Measurements from ENCODE around the gene ATL1.
A peak's percentile ranks its signal among the peaks of the same experiment; 100 is the strongest.

The ATL1 gene

GRCh38 chr14:50559990-50560930, at the start of gene ATL1:
Gene ATL1, plus strand, starts transcription at chr14:50560145. Its CDS starts 121 bp downstream, at chr14:50560266.
- DNase-seq = peak; percentile 90

DNA sequence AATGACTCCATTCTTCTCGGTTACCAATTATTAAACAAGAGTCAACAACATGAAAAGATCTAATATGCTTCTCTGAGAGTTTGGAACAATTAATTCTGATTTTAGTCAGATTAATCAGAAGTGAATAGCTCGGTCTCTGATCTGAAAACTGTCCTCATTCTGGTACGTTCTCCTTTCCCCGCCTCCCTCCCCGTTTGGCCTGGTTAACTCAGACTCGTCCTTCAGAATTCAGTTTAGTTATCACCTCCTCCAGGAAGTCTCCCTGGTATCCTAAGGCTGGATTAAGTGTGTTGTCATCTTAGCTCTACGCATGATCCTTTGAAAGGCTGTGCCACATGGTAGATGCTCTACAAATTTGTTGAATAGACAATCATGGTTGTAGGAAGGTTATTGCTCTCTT, 49.8 kb upstream of the ATL1 start:
- no peak for DNase-seq

DNA sequence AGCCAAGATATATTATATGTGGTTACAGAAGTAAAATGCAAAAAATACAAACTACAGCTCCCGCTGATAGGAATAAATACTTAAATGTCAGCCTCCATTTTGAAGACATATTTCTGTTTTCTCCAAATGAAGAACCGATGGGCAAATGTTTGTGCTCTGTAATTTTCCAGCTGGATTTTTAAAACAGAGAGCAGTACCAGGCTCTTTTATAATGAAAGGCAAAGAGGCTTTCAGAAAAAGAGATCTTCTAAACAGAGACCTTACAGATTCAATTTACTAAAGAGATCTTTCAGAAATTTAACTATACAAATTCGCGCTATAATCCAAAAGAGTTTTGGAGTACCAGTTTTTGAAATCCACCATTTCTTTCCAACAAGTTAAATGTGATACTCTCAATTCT, 47.5 kb upstream of the ATL1 start:
- DNase-seq = no peak

DNA sequence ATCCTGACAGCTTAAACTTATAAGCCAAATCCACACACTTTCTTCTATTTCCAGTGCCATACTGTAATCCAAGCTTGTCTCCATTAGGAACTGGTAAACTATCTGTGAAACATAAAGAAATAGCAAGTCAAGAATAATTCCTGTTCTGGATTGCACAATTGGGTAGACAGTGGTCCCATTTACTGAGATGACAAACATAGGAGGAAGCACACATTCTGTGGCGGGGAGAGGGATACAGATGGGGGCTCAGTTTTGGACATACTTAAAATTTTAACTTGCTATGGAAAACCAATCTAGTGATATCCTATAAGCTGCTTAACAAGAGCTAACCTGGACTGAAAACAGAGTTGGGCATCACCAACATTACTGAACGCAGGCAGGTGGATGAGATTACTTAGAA, 43.9 kb upstream of the ATL1 start:
- no peak for DNase-seq

DNA sequence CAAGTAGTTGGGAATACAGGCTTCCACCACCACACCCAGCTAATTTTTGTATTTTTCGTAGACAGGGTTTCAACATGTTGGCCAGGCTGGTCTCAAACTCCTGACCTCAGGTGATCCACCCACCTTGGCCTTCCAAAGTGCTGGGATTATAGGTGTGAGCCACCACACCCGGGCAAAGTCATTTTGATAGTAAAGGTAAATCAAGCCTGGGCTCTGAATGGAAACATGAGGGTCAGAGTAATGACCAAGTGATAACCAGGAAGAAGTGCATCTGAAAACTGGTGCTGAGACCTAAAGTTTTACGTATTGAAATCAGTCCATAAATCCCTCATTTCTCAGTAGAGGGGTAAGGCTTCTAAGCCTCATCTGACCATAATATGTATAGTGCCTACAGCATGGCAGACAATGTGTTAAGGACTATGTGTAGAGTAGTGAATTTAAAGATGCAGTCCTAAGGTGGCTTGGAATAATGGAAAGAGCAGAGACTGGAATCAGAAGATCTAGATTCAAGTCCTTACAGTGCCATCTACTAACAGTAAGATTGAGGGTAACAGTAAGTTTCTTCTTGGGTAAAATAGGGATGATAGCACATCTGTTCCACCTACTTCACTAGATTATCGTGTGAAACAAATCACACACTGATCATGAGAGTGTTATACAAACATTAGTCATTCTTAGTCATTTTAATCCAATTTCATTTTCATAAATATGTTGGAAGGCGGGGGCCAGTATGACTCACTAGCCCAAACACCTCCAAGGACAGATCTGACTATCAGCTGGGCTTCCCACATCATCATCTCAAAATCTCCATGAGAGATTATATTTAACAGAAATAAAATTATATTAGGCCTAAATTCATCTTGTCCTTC, 38.8 kb upstream of the ATL1 start:
- DNase-seq = no peak

DNA sequence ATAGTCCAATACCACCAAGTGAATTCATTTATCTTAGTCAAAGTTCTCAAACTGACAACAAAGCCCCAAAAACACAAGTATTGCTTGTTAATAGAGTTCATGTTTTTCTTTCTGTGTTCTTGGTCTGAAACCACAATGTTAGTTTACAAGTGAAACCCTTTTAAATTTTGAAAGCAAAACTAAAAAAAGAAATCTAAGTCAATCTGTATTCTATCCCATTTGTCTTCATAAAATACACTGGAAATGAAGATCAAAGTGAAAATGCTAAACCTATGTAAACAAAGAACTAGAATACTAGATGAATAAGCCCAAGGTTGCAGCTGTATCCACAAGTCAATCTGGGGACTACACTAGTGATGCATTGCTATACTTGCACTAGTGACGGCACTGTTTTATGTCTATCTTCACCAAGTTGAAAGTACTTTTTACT, 38.0 kb upstream of the ATL1 start:
- DNase-seq = no peak

DNA sequence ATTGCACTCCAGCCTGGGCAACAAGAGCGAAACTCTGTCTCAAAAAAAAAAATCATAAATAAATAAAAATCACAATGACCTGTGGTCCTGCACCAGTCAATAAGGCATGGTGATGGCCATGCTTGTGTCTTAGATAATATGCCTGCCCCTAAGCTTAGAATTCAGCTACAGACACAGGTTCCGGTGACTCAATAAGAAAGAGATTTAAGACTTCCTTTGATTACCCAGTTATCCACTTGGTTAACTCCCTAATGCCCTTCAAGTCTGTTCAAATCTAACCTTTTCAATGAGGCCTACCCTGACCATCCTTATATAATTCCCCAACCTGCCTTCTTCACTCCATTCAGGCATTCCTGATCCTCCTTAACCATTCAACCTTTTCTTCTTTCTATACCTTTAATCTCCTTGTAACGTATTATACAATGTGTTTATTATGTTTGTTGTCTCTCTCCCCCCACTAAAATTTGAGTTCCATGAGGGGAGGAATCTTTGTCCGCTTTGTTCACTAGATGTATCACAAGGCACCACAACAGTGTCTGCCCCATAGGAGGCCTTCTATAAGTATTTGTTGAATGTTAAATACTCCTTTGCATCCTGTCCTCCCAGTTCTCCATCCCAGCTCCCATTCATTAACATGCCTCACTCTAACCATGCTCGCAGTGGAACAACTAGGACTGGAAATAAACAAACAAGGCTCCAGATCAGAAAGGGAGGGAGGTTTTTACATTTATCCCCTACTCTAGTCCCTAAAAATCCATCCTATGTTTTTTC, 36.5 kb upstream of the ATL1 start:
- DNase-seq = no peak

DNA sequence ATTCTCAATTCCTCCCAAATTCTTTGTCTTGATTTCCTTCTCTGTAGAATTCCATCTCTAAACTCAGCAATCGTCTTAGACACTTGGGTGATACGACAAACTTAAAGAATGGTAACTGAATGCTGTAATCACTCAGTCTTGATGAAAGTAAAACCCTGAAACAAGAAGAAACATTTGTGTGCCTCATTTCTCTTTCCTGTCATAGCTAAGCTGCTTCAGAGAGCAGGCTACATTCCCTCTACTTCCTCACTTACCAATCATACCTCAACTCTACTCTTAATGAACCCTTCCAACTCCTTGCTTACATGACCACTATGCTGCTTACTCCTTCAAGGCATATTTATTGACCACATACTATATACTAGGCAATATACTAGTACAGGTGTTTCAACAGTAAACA, 35.9 kb upstream of the ATL1 start:
- DNase-seq = no peak

GRCh38 chr14:50524731-50525515, 35.0 kb upstream of the ATL1 start:
- DNase-seq = no peak

DNA sequence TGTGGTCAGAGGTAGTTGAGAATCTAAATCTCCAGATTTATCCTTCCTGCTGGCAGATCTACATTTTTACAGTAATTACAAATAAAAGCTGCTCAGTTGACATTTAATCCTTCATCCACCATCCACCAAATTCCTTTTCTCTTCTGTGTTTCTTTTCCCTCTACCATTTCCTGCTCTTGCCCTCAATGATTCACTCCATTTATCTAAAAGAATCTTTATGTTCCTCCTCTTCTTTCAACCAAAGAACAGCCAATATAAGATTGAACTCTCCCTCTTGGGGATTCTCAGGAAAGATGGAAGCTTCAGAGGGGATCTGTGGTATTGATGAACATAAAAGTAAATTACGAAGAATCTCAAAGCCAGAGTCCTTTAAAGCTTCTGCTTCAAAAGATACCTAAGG, 31.9 kb upstream of the ATL1 start:
- DNase-seq = no peak

DNA sequence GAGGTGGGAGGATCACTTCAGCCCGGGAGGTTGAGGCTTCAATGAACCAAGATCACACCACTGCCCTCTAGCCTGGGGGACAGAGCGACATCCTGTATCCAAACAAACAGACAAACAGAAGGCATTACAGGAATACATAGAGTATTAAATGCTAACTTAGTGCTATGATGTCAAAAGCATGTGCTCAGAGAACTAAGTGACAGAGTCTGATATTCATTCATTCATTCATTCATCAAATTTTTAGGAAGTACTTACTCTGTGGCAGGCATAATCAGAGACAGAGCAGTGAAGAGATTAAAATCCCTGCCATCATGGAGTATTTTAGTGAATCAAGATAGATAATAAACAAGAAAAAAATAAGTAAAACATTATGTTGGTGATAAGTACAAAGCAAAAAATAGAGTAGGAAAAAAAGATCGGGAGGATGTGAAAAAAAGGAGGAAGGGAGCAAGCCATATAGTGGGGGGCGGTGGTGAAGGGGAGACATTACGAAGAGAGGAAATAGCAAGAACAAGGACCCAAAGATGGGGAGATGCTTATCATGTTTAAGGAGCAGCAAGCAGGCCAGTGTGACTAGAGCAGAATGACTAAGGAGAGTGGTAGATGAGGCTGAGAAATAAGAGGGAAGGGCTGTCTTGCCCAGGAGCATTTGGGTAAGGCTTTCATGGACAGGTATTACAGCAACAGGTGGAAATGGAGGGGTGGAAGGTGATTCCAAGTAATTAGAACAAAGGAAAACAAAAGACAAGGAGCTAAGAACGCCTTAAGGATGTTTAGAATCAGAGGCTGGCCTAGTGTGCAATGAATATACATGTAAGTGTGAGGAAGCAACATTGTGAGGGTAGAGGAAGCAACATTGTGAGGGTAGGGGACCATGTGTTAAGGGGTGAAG, 30.4 kb upstream of the ATL1 start:
- DNase-seq = no peak

GRCh38 chr14:50530358-50530757, 29.6 kb upstream of the ATL1 start:
- DNase-seq = no peak

DNA sequence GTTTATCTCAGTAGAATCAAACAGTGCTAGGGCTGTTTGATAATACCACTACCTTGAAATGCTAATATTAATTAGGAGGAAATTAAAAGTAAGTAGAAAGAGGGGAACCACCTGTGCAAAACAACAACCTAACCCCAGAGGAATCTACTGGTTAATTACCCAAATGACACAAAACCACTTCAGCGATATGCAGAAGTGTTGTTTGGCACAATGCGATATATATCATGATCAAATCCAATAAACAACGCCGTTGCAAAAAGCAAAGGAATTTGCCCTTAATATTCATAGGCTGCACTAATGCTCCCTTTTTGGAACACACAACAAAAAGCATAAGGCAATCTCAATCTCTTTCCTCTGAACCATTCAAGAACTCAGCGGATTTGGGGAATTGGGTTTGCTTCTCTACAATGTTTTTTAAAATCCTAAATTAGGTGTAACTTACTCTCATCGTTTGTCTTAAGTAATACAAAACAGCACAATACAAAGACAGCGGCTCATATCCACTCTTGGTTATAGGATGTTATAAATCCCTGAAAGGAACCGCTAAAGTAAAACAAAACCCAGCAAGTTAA, 29.1 kb upstream of the ATL1 start:
- peak; percentile 30 for DNase-seq

GRCh38 chr14:50531595-50532501, 28.1 kb upstream of the ATL1 start:
- DNase-seq = peak; percentile 73

GRCh38 chr14:50532502-50533240, 27.3 kb upstream of the ATL1 start, which contains the start of gene MAP4K5:
Gene MAP4K5, minus strand, starts transcription at chr14:50532569. Its CDS starts 520 bp downstream, at chr14:50532049.
- peak; percentile 94 for DNase-seq

DNA sequence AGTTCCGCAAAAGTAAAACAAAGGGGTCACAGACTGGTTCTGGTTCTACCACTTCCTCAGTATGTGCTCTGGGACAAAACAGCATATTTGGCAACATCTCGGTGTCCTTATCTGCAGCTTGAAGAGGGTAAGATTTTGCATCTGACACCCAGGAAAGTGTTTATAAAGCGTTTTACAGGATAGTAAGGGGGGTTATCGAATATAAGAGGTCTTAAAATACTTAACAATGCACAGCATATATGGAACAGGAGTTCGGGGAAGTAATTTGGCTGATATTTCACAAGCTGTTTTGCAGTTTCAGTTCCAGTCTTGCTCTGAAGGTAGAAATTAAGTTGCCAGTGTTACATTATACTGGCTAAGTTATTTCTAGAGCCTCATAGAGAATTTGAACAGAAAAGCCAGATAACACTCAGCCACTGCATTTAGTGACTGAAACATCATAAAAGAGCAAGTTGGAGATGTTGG, 26.7 kb upstream of the ATL1 start:
- no peak for DNase-seq

GRCh38 chr14:50533806-50534205, 26.1 kb upstream of the ATL1 start:
- no peak for DNase-seq

GRCh38 chr14:50534416-50534815, 25.5 kb upstream of the ATL1 start:
- no peak for DNase-seq

GRCh38 chr14:50534997-50535396, 24.9 kb upstream of the ATL1 start:
- DNase-seq = no peak

Data from NCI-H2171 treated with DMSO at 0.1 percent for 48 hours (cell line).